H1 (cell line): Measurements from ENCODE around the gene CEP350. TPM values are rescaled to one million over a fixed set of nuclear protein-coding genes. Genes with fewer than 3 reads are reported as not detected.

Experiments used
- KDM5A ChIP-seq: fragments of 200-600 bp; IDR thresholded peaks from 2 replicates; pipeline ENCODE4 v1.7.1; 2012; ENCODE audit warnings: mild to moderate bottlenecking, low read length, inconsistent platforms, mixed read lengths
- TCF12 ChIP-seq: IDR thresholded peaks from 2 replicates; pipeline ENCODE4 v1.6.1; 2011; ENCODE audit warnings: low read depth, mild to moderate bottlenecking, low read length
- polyA plus RNA-seq, 7 experiments: library from polyadenylated mRNA; depleted of rRNA in 3 of 7; stranded (reverse) in 5 of 7; unstranded in 2 of 7; fragments of >200 nt in 5 of 7; fragments of 200-250 nt in 2 of 7; gene quantifications; 1 replicate in 5 of 7; 2 replicates in 1 of 7; 4 replicates in 1 of 7; pipeline versions ENCODE4 v1.2.1 to v1.2.3, GENCODE V29; 2011 to 2013; ENCODE audit warnings: missing spikeins in 2 of 7, mixed read lengths in 2 of 7
- total RNA-seq: library from RNA; stranded (reverse); fragmentation: NEBNext Ultra II Directional; extraction: Animal tissue kit (Norgen Biotek cat#: 25700); gene quantifications from 2 replicates; pipeline ENCODE4 v1.2.1, GENCODE V29; 2021

Gene CEP350
- total and polyA plus RNA-seq, 2 of the 8 experiments (the other 6 are each of a cell fraction or from before 2014, with no cell fraction given): 5.6 to 39.4 TPM

- TF ChIP-seq TCF12: no peak
- no peak for TF ChIP-seq KDM5A
- TF ChIP-seq, all 59 proteins: peak for 0
Measured at GRCh38 chr1:179929955-179930798, 24.4 kb upstream of the CEP350 start (continued).
